ENCODE results near the gene ANXA2R. TPM values are rescaled to one million over a fixed set of nuclear protein-coding genes. Genes with fewer than 3 reads are reported as not detected.
"Not testable (repeated sequence)": the region's sequence is repeated elsewhere in the genome, so short reads cannot be mapped to it uniquely, and the experiment has no call there.

ANXA2R gene
- 6.5 and 7.2 TPM in 2 replicates for total RNA-seq

GRCh38 chr5:43040287-43041098, at the start of gene ANXA2R:
Gene ANXA2R, minus strand, starts transcription at chr5:43040319. Its CDS starts 273 bp downstream, at chr5:43040046.
- peak; percentile 97 for DNase-seq (ENCODE audit: low read depth in 2 of 2)

- DNase-seq (ENCODE audit: low read depth in 2 of 2), result not testable (repeated sequence)
These were observed 46.2 kb upstream of the ANXA2R start for GRCh38 chr5:43086118-43086908.

- DNase-seq (ENCODE audit: low read depth in 2 of 2), result no peak
These were observed 45.3 kb upstream of the ANXA2R start for GRCh38 chr5:43085453-43085852.

GRCh38 chr5:43084468-43084867, 44.3 kb upstream of the ANXA2R start:
- DNase-seq (ENCODE audit: low read depth in 2 of 2), result not testable (repeated sequence)

GRCh38 chr5:43081345-43081744, 41.2 kb upstream of the ANXA2R start:
- not testable (repeated sequence) for DNase-seq (ENCODE audit: low read depth in 2 of 2)

- DNase-seq (ENCODE audit: low read depth in 2 of 2), result no peak
These were observed 38.8 kb upstream of the ANXA2R start for GRCh38 chr5:43078956-43079355.

GRCh38 chr5:43077446-43078191, 37.5 kb upstream of the ANXA2R start:
- DNase-seq (ENCODE audit: low read depth in 2 of 2), result not testable (repeated sequence)

- peak in 1 of 2 donors; percentile 54 for DNase-seq (ENCODE audit: low read depth in 2 of 2)
These were observed 35.5 kb upstream of the ANXA2R start for GRCh38 chr5:43075319-43076293.

- DNase-seq (ENCODE audit: low read depth in 2 of 2), result no peak
These were observed 34.8 kb upstream of the ANXA2R start for GRCh38 chr5:43074987-43075318.

- DNase-seq (ENCODE audit: low read depth in 2 of 2), result peak; percentile 42 to 48
These were observed 33.8 kb upstream of the ANXA2R start for GRCh38 chr5:43073597-43074546.

GRCh38 chr5:43069401-43069720, 29.2 kb upstream of the ANXA2R start:
- not testable (repeated sequence) for DNase-seq (ENCODE audit: low read depth in 2 of 2)

GRCh38 chr5:43068037-43068436, 27.9 kb upstream of the ANXA2R start:
- DNase-seq (ENCODE audit: low read depth in 2 of 2), result no peak

- DNase-seq (ENCODE audit: low read depth in 2 of 2), result peak; percentile 92 to 94
These were observed 27.0 kb upstream of the ANXA2R start for GRCh38 chr5:43066799-43067741.

GRCh38 chr5:43065948-43066798, 26.1 kb upstream of the ANXA2R start:
- DNase-seq (ENCODE audit: low read depth in 2 of 2), result peak; percentile 81 to 83

GRCh38 chr5:43065387-43065947, 25.3 kb upstream of the ANXA2R start:
- DNase-seq (ENCODE audit: low read depth in 2 of 2), result peak; percentile 44 to 47

GRCh38 chr5:43063721-43064171, 23.6 kb upstream of the ANXA2R start:
- no peak for DNase-seq (ENCODE audit: low read depth in 2 of 2)

Data from lung microvascular endothelial cell (primary cell).